ENCODE results near the gene C17orf50.
"Not testable (repeated sequence)": the region's sequence is repeated elsewhere in the genome, so short reads cannot be mapped to it uniquely, and the experiment has no call there.

The C17orf50 gene

GRCh38 chr17:35734396-35734795 is 26.3 kb upstream of the C17orf50 start:
- no peak for DNase-seq (ENCODE audit: low read depth)

DNA sequence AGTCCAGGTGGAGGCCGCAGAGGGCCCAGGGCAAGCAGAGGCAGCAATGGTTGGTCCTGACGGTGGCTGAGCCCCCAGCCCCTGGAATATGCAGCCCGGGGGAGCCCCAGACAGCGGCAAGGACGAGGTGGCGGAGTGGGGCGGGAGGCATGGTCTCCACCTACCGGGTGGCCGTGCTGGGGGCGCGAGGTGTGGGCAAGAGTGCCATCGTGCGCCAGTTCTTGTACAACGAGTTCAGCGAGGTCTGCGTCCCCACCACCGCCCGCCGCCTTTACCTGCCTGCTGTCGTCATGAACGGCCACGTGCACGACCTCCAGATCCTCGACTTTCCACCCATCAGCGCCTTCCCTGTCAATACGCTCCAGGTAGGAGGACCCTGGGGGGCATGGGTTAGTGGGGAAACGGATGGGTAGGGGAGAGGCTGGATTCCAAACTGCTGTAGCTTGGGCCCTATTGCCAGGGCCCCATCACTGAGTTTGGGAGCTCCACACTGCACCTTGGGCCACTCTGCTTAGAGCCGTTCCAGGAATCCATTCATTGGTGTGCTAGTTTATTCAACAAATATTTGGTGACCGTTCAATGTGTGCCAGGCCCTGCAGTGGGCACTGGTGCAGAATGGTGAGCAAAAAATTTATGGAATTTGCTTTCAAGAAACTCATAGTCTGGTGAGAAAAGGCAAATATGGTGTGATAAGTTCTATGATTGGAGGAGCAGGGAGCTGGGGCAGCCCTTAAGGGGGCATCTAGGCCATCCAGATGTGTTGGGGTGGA is 25.5 kb upstream of the C17orf50 start:
- no peak for DNase-seq (ENCODE audit: low read depth)

DNA sequence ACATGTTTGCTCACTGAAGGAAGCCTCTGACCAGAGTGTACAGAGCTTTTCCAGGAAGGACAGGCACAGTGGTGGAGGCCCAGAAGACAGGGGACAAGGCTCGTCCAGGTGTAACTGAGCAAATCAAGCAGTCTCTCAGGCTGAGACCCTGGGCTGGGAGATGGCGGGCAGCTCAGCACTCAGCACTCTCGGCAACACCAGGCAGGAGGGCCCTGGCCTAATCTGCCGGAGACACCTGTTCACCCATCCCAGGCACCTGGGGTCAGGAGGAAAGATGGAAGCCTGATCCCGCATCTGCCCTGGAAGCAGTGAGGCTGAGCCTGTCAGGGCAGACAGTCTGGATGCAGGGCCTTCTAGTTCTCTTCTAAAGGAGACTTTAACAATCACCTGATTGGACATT is 24.5 kb upstream of the C17orf50 start:
- no peak for DNase-seq (ENCODE audit: low read depth)

DNA sequence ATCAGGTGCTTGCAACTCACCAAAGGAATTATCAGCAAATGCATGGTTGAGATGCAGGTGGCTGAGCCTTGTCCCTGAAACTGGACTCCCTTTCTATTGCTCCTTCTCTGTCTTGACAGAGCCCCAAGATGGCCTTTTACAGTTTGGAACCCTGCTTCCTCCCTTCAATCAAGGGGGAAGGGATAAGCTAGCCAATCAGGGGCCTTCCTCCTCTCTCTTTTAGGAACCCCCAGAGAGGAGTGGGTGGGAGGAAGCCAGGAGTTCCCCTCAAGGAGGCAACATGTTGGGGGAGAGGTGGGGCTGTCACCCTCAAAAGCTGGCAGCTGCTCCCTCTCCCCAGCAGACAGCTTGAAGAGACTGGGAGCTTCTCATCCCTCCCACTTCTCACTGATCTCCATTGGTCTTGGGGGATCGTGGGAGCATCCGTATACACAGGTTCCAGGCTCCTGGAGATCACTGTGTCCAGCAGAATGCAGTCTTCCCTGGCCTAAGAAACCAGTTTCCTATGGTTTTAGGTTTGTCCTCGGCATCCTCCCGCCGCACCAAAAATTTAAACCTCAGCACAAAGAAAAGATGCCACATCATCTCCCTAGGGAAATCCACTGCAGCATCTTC is 22.1 kb upstream of the C17orf50 start:
- DNase-seq (ENCODE audit: low read depth), result no peak

DNA sequence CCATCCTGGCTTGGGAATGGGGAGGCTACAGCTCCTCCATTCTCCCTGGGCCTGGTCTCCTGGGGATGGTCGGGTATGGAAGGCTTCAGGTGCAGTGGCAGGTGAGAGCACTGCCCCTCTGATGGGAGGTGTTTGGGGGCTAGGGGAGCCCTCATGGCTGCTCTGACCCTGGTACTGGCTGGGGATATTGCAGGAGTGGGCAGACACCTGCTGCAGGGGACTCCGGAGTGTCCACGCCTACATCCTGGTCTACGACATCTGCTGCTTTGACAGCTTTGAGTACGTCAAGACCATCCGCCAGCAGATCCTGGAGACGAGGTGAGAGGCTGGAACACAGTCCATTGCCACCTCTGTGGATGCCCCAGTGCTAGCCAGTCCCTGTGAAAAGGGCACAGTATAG is 20.5 kb upstream of the C17orf50 start:
- DNase-seq (ENCODE audit: low read depth), result no peak

DNA sequence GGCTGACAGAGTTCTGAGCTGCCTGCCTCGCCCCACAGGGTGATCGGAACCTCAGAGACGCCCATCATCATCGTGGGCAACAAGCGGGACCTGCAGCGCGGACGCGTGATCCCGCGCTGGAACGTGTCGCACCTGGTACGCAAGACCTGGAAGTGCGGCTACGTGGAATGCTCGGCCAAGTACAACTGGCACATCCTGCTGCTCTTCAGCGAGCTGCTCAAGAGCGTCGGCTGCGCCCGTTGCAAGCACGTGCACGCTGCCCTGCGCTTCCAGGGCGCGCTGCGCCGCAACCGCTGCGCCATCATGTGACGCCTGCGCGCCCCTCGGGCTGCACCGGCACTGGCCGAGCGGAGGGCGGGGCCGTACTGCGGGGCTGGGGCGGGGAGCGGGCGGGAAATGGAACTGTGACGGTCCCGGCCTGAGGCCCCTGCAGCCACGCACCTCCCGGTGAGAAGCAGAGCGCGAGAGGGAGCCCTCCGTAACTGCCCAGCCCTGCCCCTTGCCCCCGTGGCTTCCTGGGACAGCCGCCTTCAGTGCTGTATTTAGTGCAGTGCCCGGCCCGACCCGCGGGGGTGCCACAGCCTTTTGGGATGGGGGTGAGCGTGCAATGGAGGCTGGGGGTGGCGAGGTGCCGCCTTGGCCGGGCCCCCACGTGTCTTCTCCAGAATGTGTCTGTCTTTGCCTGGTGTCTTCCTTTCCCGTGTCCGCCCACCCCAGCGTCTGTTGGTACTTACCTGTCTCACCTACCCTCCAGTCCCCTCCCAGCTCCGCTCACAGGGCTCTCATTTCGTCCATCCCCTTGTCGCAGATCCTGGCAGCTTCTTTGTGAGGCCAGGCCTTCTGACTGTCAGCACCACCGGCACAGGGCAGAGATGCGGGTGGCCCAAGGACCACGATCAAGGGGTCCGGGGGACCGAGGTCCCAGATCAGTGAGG is 19.4 kb upstream of the C17orf50 start:
- no peak for DNase-seq (ENCODE audit: low read depth)

DNA sequence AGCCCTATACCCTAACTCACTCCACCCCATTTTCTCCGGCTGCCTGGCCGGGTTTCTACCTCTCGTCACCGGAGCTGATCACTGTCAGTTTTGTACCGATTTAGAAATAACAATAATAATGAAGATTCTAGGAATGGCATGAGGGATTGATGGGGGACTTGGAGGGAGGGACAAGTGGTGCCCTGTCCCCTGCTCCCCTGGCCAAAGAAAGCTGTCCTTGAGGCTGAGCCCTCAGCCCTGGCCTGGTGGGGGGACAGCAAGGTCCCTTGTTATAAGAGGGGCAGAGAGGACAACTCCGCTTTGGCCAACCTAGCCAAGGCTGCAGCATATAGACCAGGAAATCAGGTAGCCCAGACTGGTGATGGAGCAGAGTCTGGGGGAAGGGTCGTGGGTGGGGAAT is 18.2 kb upstream of the C17orf50 start:
- no peak for DNase-seq (ENCODE audit: low read depth)

- no peak for DNase-seq (ENCODE audit: low read depth)
These were observed 17.7 kb upstream of the C17orf50 start for GRCh38 chr17:35742896-35743477.

DNA sequence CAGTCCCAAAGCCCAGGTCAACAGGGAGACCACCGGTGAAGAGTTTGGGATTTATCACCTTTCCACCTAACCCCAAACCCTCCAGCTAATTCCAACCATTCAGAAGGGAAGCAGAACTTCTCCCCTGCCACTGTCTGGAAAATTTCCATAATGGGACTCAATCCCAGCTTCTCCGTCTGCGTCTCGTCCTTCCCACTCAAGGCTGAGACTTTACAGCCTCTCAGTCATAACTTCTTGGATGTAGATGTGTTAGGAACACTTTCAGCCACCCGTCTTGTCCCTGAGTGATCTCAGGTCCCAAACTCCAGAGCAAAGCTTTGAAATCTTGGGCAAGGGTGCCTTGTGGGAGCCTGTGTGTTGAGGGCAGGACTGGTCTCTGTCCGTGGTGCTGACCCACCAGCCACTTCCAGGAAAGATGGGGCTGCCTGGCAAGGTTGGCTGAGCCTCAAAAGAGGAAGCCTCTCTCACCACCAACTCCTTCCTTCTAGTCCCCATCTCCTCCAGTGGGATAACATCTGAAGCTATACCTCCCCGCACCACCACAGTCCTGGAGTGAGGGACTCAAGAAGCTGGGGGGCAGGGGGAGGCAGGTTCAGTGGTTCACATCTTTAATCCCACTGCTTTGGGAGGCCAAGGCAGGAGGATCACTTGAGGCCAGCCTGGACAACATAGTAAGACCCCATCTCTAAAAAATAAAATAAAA is 16.9 kb upstream of the C17orf50 start:
- DNase-seq (ENCODE audit: low read depth), result no peak

DNA sequence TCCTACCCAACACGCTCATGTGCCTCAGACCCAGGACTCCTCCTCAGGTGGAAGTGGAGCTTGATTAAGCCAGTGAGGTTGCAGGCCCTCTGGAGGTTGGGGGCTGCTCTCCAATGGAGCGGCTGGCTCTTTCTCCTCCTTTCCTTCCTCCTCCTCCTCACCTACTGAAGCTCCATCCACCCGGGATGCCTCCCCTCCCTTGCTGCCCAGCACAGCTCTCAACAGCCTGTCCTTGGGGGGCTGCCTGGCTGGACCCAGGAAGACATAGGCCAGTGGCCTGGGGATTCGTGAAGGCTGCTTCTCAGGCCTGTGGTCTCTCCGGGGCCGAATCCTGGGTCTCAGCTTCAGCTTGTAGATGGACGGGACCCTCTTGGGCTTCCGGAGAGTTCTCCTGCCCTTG is 15.9 kb upstream of the C17orf50 start:
- DNase-seq (ENCODE audit: low read depth), result no peak

- no peak for DNase-seq (ENCODE audit: low read depth)
These were observed 15.4 kb upstream of the C17orf50 start for GRCh38 chr17:35745246-35745645.

- no peak for DNase-seq (ENCODE audit: low read depth)
These were observed 14.9 kb upstream of the C17orf50 start for GRCh38 chr17:35745749-35746320.

GRCh38 chr17:35747540-35748017 is 13.1 kb upstream of the C17orf50 start:
- DNase-seq (ENCODE audit: low read depth), result peak; percentile 60

- DNase-seq (ENCODE audit: low read depth), result no peak
These were observed 12.3 kb upstream of the C17orf50 start for GRCh38 chr17:35748341-35748841.

DNA sequence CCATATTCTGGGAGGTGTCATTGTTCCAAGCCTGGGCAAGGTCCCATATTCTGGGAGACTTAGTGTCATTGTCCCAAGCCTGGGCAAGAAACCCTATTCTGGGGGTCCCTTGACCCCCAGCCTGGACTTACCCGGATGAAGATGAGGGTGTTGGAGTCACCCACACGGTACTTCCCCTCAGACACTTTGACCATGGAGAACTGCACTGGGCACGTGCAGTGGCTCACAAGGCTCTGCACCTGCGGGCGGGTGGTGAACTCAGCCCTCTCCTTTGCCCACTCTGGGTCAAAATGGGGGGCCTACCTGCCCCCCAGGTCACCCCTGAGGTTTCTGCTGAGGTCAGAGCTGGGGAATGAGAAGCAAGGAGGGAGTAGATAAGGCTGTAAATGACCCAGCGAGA is 11.7 kb upstream of the C17orf50 start:
- no peak for DNase-seq (ENCODE audit: low read depth)

GRCh38 chr17:35749560-35750412 is 10.9 kb upstream of the C17orf50 start:
- no peak for DNase-seq (ENCODE audit: low read depth)

- no peak for DNase-seq (ENCODE audit: low read depth)
These were observed 9.9 kb upstream of the C17orf50 start for GRCh38 chr17:35750526-35751395.

DNA sequence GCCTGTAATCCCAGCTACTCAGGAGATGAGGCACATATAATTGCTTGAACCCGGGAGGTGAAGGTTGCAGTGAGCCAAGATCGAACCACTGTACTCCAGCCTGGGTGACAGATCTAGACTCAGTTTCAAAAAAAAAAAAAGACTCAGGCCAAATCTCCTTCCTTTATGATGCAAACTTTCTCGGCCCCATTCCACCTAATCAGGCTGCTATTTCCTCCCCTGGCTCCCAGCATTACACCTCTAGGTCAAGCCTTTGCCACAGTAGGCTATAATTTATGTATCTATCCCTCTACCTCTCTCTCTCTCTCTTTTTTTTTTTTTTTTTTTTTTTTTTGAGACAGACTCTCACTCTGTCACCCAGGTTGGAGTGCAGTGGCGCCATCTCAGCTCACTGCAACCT is 9.1 kb upstream of the C17orf50 start:
- DNase-seq (ENCODE audit: low read depth), result not testable (repeated sequence)

GRCh38 chr17:35752471-35752870 is 8.2 kb upstream of the C17orf50 start:
- no peak for DNase-seq (ENCODE audit: low read depth)

Measured in stimulated activated CD8-positive, alpha-beta memory T cell treated with anti-CD3 and anti-CD28 coated beads, Interleukin-12 subunit alpha, Interleukin-12 subunit beta, amount 100 ng/mL, for 1 hour (primary cell).